WTC11 (cell line): Measurements from ENCODE around the gene TMEM154. TPM values are rescaled to one million over a fixed set of nuclear protein-coding genes. Genes with fewer than 3 reads are reported as not detected.

Experiments
- ATAC-seq: fragments of 200-7000 bp; cut with Tn5 transposase; 2 replicates; pipeline ENCODE4 v1.10.0; 2021; ENCODE audit warnings: mild to moderate bottlenecking, moderate library complexity
- CTCF ChIA-PET: fragments of 300-600 bp; sonication (Branson Sonifier 250); formaldehyde crosslinking; loops from one replicate; lab custom pipeline; 2021; ENCODE audit warnings: antibody characterized with exemption; lab: Charles Lee
- POLR2A ChIA-PET: fragments of 350-600 bp; sonication (Branson Sonifier 250); formaldehyde crosslinking; loops from one replicate; lab custom pipeline; 2021; ENCODE audit warnings: antibody characterized with exemption; lab: Charles Lee
- DNase-seq: peaks from one replicate; pipeline ENCODE4 v3.0.0; 2021; ENCODE audit warnings: low spot score
- H3K27ac Mint-ChIP-seq: 2 replicates; pipeline ENCODE4 v1.8.0; 2021; ENCODE audit warnings: mixed read lengths
- H3K27me3 Mint-ChIP-seq: 2 replicates; pipeline ENCODE4 v1.8.0; 2021; ENCODE audit warnings: low read depth, mild to moderate bottlenecking, moderate library complexity, mixed read lengths
- H3K36me3 Mint-ChIP-seq: 2 replicates; pipeline ENCODE4 v1.8.0; 2021; ENCODE audit warnings: mixed read lengths
- H3K4me1 Mint-ChIP-seq: 2 replicates; pipeline ENCODE4 v1.8.0; 2022; ENCODE audit warnings: mixed read lengths
- H3K4me3 Mint-ChIP-seq: 2 replicates; pipeline ENCODE4 v1.8.0; 2021; ENCODE audit warnings: mild to moderate bottlenecking, moderate library complexity, mixed read lengths
- H3K9me3 Mint-ChIP-seq: 2 replicates; pipeline ENCODE4 v1.8.0; 2021; ENCODE audit warnings: mixed read lengths
- EMX1 ChIP-seq: fragments of 250-450 bp; sonication (Bioruptor Pico); IDR thresholded peaks from 2 replicates; pipeline ENCODE4 v1.8.0; 2021; ENCODE audit warnings: mild to moderate bottlenecking
- FOXJ3 ChIP-seq: sonication (generic); formaldehyde crosslinking; IDR thresholded peaks from 2 replicates; pipeline ENCODE4 v1.9.0; 2021; ENCODE audit warnings: missing genetic modification reagents, mild to moderate bottlenecking, borderline replicate concordance
- NFE2L1 ChIP-seq: sonication (generic); formaldehyde crosslinking; IDR thresholded peaks from 2 replicates; pipeline ENCODE4 v1.8.1; 2023; ENCODE audit warnings: missing genetic modification reagents
- SMAD4 ChIP-seq: sonication (generic); formaldehyde crosslinking; IDR thresholded peaks from 2 replicates; pipeline ENCODE4 v1.8.0; 2022; ENCODE audit warnings: mild to moderate bottlenecking, missing genetic modification reagents
- SOX15 ChIP-seq: fragments of 250-450 bp; sonication (Bioruptor Pico); IDR thresholded peaks from 2 replicates; pipeline ENCODE4 v1.9.0; 2021; ENCODE audit warnings: mild to moderate bottlenecking
- ZNF219 ChIP-seq: sonication (generic); formaldehyde crosslinking; IDR thresholded peaks from 2 replicates; pipeline ENCODE4 v1.8.0; 2023; ENCODE audit warnings: missing genetic modification reagents, mild to moderate bottlenecking, borderline replicate concordance
- ZNF396 ChIP-seq: fragments of 250-450 bp; sonication (Bioruptor Pico); IDR thresholded peaks from 2 replicates; pipeline ENCODE4 v1.8.0; 2021; ENCODE audit warnings: mild to moderate bottlenecking, moderate library complexity, borderline replicate concordance
- total RNA-seq: library from RNA; stranded (reverse); gene quantifications from 3 replicates; pipeline ENCODE4 v1.2.3, GENCODE V29; 2021
- TF ChIP-seq, protein P1 (sequence below): sonication (generic); formaldehyde crosslinking; IDR thresholded peaks from 2 replicates; pipeline ENCODE4 v1.8.1; 2022; ENCODE audit warnings: mild to moderate bottlenecking, moderate library complexity, missing genetic modification reagents
- TF ChIP-seq, protein P2 (sequence below): sonication (generic); formaldehyde crosslinking; IDR thresholded peaks from 2 replicates; pipeline ENCODE4 v1.8.1; 2023; ENCODE audit warnings: mild to moderate bottlenecking, moderate library complexity, missing genetic modification reagents
- TF ChIP-seq, protein P3 (sequence below): sonication (generic); formaldehyde crosslinking; IDR thresholded peaks from 2 replicates; pipeline ENCODE4 v1.8.0; 2022; ENCODE audit warnings: mild to moderate bottlenecking, missing genetic modification reagents
- TF ChIP-seq, protein P4 (sequence below): sonication (generic); formaldehyde crosslinking; IDR thresholded peaks from 2 replicates; pipeline ENCODE4 v1.8.1; 2023; ENCODE audit warnings: mild to moderate bottlenecking, missing genetic modification reagents
- TF ChIP-seq, protein P5 (sequence below): sonication (generic); formaldehyde crosslinking; IDR thresholded peaks from 2 replicates; pipeline ENCODE4 v1.8.0; 2022; ENCODE audit warnings: mild to moderate bottlenecking, missing genetic modification reagents
- TF ChIP-seq, protein P6 (sequence below): sonication (generic); formaldehyde crosslinking; IDR thresholded peaks from 2 replicates; pipeline ENCODE4 v1.8.0; 2022; ENCODE audit warnings: missing genetic modification reagents
- TF ChIP-seq, protein P7 (sequence below): sonication (generic); formaldehyde crosslinking; conservative IDR thresholded peaks from 2 replicates; pipeline ENCODE4 v1.8.1; 2022; ENCODE audit warnings: mild to moderate bottlenecking, missing genetic modification reagents
- TF ChIP-seq, protein P8 (sequence below): fragments of 250-450 bp; sonication (Bioruptor Pico); IDR thresholded peaks from 2 replicates; pipeline ENCODE4 v1.9.0; 2021; ENCODE audit warnings: mild to moderate bottlenecking, borderline replicate concordance
- TF ChIP-seq, protein P9 (sequence below): sonication (generic); formaldehyde crosslinking; IDR thresholded peaks from 2 replicates; pipeline ENCODE4 v1.8.1; 2023; ENCODE audit warnings: mild to moderate bottlenecking, missing genetic modification reagents

Gene TMEM154
- total RNA-seq, 1 experiment from 2014 or later, result 2.1 TPM

DNA sequence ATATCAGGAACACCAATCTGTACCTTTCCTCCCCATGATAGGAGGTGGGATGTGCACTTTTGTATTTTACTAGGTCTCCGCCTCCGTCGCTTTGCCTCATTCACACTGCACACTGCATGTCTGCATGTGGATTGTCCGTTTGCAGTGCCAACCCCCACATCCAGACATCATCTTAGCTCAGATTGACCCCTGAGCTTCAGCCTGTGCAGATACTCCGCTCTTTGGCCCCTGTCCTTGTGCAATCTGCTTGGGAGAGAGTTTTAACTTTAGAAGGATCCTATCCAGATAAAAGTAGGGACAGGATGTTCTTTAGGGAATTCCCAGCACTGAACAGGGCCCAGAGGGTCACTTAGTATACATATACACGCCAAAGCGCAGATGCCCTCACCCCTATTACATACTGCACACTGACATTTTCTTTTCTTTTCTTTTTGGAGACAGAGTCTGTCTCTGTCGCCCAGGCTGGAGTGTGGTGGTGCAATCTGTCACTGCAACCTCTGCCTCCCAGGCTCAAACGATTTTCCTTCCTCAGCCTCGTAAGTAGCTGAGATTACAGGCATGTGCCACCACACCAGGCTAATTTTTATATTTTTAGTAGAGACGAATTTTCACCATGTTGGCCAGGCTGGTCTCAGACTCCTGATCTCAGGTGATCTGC is 100.6 kb downstream of the TMEM154 start:
- H3K4me1 Mint-ChIP-seq, result peaks cover 9% of the 10 kb centered on the region
- TF ChIP-seq EMX1 (CRISPR knock-in tag), result no peak
- TF ChIP-seq, protein P1, sequence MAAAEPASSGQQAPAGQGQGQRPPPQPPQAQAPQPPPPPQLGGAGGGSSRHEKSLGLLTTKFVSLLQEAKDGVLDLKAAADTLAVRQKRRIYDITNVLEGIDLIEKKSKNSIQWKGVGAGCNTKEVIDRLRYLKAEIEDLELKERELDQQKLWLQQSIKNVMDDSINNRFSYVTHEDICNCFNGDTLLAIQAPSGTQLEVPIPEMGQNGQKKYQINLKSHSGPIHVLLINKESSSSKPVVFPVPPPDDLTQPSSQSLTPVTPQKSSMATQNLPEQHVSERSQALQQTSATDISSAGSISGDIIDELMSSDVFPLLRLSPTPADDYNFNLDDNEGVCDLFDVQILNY (CRISPR knock-in tag), result no peak
- TF ChIP-seq SOX15, result no peak
- TF ChIP-seq, protein P2, sequence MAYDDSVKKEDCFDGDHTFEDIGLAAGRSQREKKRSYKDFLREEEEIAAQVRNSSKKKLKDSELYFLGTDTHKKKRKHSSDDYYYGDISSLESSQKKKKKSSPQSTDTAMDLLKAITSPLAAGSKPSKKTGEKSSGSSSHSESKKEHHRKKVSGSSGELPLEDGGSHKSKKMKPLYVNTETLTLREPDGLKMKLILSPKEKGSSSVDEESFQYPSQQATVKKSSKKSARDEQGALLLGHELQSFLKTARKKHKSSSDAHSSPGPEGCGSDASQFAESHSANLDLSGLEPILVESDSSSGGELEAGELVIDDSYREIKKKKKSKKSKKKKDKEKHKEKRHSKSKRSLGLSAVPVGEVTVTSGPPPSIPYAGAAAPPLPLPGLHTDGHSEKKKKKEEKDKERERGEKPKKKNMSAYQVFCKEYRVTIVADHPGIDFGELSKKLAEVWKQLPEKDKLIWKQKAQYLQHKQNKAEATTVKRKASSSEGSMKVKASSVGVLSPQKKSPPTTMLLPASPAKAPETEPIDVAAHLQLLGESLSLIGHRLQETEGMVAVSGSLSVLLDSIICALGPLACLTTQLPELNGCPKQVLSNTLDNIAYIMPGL, result no peak
- TF ChIP-seq NFE2L1 (CRISPR knock-in tag), result no peak
- TF ChIP-seq, protein P3, sequence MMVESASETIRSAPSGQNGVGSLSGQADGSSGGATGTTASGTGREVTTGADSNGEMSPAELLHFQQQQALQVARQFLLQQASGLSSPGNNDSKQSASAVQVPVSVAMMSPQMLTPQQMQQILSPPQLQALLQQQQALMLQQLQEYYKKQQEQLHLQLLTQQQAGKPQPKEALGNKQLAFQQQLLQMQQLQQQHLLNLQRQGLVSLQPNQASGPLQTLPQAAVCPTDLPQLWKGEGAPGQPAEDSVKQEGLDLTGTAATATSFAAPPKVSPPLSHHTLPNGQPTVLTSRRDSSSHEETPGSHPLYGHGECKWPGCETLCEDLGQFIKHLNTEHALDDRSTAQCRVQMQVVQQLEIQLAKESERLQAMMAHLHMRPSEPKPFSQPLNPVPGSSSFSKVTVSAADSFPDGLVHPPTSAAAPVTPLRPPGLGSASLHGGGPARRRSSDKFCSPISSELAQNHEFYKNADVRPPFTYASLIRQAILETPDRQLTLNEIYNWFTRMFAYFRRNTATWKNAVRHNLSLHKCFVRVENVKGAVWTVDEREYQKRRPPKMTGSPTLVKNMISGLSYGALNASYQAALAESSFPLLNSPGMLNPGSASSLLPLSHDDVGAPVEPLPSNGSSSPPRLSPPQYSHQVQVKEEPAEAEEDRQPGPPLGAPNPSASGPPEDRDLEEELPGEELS, result no peak
- TF ChIP-seq, protein P4, sequence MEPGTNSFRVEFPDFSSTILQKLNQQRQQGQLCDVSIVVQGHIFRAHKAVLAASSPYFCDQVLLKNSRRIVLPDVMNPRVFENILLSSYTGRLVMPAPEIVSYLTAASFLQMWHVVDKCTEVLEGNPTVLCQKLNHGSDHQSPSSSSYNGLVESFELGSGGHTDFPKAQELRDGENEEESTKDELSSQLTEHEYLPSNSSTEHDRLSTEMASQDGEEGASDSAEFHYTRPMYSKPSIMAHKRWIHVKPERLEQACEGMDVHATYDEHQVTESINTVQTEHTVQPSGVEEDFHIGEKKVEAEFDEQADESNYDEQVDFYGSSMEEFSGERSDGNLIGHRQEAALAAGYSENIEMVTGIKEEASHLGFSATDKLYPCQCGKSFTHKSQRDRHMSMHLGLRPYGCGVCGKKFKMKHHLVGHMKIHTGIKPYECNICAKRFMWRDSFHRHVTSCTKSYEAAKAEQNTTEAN (CRISPR knock-in tag), result no peak
- TF ChIP-seq, protein P5, sequence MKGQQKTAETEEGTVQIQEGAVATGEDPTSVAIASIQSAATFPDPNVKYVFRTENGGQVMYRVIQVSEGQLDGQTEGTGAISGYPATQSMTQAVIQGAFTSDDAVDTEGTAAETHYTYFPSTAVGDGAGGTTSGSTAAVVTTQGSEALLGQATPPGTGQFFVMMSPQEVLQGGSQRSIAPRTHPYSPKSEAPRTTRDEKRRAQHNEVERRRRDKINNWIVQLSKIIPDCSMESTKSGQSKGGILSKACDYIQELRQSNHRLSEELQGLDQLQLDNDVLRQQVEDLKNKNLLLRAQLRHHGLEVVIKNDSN (CRISPR knock-in tag), result no peak
- TF ChIP-seq SMAD4, result no peak
- TF ChIP-seq ZNF219, result no peak
- TF ChIP-seq, protein P6, sequence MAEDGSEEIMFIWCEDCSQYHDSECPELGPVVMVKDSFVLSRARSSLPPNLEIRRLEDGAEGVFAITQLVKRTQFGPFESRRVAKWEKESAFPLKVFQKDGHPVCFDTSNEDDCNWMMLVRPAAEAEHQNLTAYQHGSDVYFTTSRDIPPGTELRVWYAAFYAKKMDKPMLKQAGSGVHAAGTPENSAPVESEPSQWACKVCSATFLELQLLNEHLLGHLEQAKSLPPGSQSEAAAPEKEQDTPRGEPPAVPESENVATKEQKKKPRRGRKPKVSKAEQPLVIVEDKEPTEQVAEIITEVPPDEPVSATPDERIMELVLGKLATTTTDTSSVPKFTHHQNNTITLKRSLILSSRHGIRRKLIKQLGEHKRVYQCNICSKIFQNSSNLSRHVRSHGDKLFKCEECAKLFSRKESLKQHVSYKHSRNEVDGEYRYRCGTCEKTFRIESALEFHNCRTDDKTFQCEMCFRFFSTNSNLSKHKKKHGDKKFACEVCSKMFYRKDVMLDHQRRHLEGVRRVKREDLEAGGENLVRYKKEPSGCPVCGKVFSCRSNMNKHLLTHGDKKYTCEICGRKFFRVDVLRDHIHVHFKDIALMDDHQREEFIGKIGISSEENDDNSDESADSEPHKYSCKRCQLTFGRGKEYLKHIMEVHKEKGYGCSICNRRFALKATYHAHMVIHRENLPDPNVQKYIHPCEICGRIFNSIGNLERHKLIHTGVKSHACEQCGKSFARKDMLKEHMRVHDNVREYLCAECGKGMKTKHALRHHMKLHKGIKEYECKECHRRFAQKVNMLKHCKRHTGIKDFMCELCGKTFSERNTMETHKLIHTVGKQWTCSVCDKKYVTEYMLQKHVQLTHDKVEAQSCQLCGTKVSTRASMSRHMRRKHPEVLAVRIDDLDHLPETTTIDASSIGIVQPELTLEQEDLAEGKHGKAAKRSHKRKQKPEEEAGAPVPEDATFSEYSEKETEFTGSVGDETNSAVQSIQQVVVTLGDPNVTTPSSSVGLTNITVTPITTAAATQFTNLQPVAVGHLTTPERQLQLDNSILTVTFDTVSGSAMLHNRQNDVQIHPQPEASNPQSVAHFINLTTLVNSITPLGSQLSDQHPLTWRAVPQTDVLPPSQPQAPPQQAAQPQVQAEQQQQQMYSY (CRISPR knock-in tag), result no peak
- POLR2A ChIA-PET, result no interaction called here
- CTCF ChIA-PET, result interaction anchor here (0.6 to 1.8 kb wide), 8 partner anchors 12 to 486 kb away, joined by 3 to 12 read pairs (median 3); no protein-coding TSS in a partner anchor
- no peak for DNase-seq
- no peak for ATAC-seq
- H3K27me3 Mint-ChIP-seq, result no peaks in the 10 kb centered on the region
- no peaks in the 10 kb centered on the region for H3K36me3 Mint-ChIP-seq
- H3K4me3 Mint-ChIP-seq, result no peak overlapping the region
- H3K9me3 Mint-ChIP-seq, result 0 out of 2 replicates have a peak, but pooled peaks cover 4% of the 10 kb centered on the region
- H3K27ac Mint-ChIP-seq, result peak overlapping the region; percentile 35; the same call in 1 of the 2 replicates

DNA sequence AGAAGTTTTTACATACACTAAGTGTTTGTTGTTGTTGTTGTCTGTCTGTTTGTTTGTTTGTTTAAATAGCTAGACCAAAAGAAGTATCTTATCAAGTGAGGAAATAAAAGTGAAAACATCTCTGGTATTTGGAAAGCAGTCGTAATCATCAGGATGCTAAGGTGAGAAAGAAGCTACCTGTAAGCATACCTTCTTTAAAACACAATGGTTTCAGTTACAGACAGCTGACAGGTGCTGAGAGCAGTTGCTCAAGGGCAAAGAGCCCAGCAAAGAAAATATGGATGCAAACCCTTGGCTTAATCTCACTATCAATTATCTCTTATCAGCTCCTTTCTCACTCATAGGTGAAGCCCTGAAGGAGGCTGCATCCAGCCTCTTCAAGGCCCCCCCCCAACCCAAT is 101.1 kb downstream of the TMEM154 start:
- H3K27me3 Mint-ChIP-seq, result no peaks in the 10 kb centered on the region
- 0 out of 2 replicates have a peak, but pooled peaks cover 4% of the 10 kb centered on the region for H3K9me3 Mint-ChIP-seq
- ATAC-seq (no peak), DNase-seq (no peak)
- peaks cover 9% of the 10 kb centered on the region for H3K4me1 Mint-ChIP-seq
- H3K4me3 Mint-ChIP-seq, result no peak overlapping the region
- POLR2A ChIA-PET, result no interaction called here
- peak overlapping the region; percentile 8; the same call in 1 of the 2 replicates for H3K27ac Mint-ChIP-seq
- CTCF ChIA-PET, result interaction anchor here (0.6 to 1.8 kb wide), 7 partner anchors 12 to 487 kb away, joined by 3 to 12 read pairs (median 3); no protein-coding TSS in a partner anchor
- H3K36me3 Mint-ChIP-seq, result no peaks in the 10 kb centered on the region
- TF ChIP-seq ZNF219 (no peak), ZNF396 (CRISPR knock-in tag) (no peak), FOXJ3 (CRISPR knock-in tag) (no peak)
- TF ChIP-seq, protein P7, sequence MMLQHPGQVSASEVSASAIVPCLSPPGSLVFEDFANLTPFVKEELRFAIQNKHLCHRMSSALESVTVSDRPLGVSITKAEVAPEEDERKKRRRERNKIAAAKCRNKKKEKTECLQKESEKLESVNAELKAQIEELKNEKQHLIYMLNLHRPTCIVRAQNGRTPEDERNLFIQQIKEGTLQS (CRISPR knock-in tag), result no peak
- TF ChIP-seq, protein P8, sequence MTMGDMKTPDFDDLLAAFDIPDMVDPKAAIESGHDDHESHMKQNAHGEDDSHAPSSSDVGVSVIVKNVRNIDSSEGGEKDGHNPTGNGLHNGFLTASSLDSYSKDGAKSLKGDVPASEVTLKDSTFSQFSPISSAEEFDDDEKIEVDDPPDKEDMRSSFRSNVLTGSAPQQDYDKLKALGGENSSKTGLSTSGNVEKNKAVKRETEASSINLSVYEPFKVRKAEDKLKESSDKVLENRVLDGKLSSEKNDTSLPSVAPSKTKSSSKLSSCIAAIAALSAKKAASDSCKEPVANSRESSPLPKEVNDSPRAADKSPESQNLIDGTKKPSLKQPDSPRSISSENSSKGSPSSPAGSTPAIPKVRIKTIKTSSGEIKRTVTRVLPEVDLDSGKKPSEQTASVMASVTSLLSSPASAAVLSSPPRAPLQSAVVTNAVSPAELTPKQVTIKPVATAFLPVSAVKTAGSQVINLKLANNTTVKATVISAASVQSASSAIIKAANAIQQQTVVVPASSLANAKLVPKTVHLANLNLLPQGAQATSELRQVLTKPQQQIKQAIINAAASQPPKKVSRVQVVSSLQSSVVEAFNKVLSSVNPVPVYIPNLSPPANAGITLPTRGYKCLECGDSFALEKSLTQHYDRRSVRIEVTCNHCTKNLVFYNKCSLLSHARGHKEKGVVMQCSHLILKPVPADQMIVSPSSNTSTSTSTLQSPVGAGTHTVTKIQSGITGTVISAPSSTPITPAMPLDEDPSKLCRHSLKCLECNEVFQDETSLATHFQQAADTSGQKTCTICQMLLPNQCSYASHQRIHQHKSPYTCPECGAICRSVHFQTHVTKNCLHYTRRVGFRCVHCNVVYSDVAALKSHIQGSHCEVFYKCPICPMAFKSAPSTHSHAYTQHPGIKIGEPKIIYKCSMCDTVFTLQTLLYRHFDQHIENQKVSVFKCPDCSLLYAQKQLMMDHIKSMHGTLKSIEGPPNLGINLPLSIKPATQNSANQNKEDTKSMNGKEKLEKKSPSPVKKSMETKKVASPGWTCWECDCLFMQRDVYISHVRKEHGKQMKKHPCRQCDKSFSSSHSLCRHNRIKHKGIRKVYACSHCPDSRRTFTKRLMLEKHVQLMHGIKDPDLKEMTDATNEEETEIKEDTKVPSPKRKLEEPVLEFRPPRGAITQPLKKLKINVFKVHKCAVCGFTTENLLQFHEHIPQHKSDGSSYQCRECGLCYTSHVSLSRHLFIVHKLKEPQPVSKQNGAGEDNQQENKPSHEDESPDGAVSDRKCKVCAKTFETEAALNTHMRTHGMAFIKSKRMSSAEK (CRISPR knock-in tag), result no peak
- TF ChIP-seq, protein P9, sequence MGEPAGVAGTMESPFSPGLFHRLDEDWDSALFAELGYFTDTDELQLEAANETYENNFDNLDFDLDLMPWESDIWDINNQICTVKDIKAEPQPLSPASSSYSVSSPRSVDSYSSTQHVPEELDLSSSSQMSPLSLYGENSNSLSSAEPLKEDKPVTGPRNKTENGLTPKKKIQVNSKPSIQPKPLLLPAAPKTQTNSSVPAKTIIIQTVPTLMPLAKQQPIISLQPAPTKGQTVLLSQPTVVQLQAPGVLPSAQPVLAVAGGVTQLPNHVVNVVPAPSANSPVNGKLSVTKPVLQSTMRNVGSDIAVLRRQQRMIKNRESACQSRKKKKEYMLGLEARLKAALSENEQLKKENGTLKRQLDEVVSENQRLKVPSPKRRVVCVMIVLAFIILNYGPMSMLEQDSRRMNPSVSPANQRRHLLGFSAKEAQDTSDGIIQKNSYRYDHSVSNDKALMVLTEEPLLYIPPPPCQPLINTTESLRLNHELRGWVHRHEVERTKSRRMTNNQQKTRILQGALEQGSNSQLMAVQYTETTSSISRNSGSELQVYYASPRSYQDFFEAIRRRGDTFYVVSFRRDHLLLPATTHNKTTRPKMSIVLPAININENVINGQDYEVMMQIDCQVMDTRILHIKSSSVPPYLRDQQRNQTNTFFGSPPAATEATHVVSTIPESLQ (CRISPR knock-in tag), result no peak
